AG08395 (cell line): ENCODE data around the gene FOXN3.
A peak's percentile ranks its signal among the peaks of the same experiment; 100 is the strongest.

ENCODE experiments used
- DNase-seq: peaks from one replicate; pipeline ENCODE4 v3.0.0; 2012; ENCODE audit warnings: mixed read lengths, low spot score

The FOXN3 gene

GRCh38 chr14:89249972-89250654 is 166.9 kb downstream of the FOXN3 start:
- no peak for DNase-seq

GRCh38 chr14:89249065-89249695 is 167.9 kb downstream of the FOXN3 start:
- DNase-seq: no peak

GRCh38 chr14:89248411-89249064 is 168.5 kb downstream of the FOXN3 start:
- DNase-seq: no peak

GRCh38 chr14:89247457-89248122 is 169.4 kb downstream of the FOXN3 start:
- DNase-seq: no peak

- no peak for DNase-seq
Observed at GRCh38 chr14:89246290-89246689, 170.7 kb downstream of the FOXN3 start.

GRCh38 chr14:89245802-89246201 is 171.2 kb downstream of the FOXN3 start:
- DNase-seq: no peak

GRCh38 chr14:89244720-89245119 is 172.3 kb downstream of the FOXN3 start:
- DNase-seq: no peak

GRCh38 chr14:89243741-89244140 is 173.3 kb downstream of the FOXN3 start:
- no peak for DNase-seq

GRCh38 chr14:89243286-89243685 is 173.7 kb downstream of the FOXN3 start:
- no peak for DNase-seq

GRCh38 chr14:89242652-89243279 is 174.3 kb downstream of the FOXN3 start:
- no peak for DNase-seq

- DNase-seq: no peak
Observed at GRCh38 chr14:89241934-89242651, 174.9 kb downstream of the FOXN3 start.

- no peak for DNase-seq
Observed at GRCh38 chr14:89241257-89241656, 175.8 kb downstream of the FOXN3 start.

GRCh38 chr14:89240414-89240813 is 176.6 kb downstream of the FOXN3 start:
- DNase-seq: no peak

- no peak for DNase-seq
Observed at GRCh38 chr14:89239023-89239422, 178.0 kb downstream of the FOXN3 start.

GRCh38 chr14:89237921-89238529 is 179.0 kb downstream of the FOXN3 start:
- peak; percentile 31 for DNase-seq

GRCh38 chr14:89236851-89237250 is 180.2 kb downstream of the FOXN3 start:
- DNase-seq: no peak

GRCh38 chr14:89233184-89233583 is 183.8 kb downstream of the FOXN3 start:
- no peak for DNase-seq

- DNase-seq: no peak
Observed at GRCh38 chr14:89232265-89233070, 184.6 kb downstream of the FOXN3 start.

GRCh38 chr14:89231426-89232113 is 185.5 kb downstream of the FOXN3 start:
- DNase-seq: no peak
